Panc1 (cell line): ENCODE data around the gene ZNF185.

ENCODE experiments used
- CTCF ChIP-seq: fragments of 450-650 bp; IDR thresholded peaks from 2 replicates; pipeline ENCODE4 v1.5.1; 2017; ENCODE audit warnings: mild to moderate bottlenecking
- POLR2AphosphoS5 ChIP-seq: IDR thresholded peaks from 2 replicates; pipeline ENCODE4 v1.6.1; 2012; ENCODE audit warnings: mild to moderate bottlenecking, low read depth, low read length, moderate library complexity

- TF ChIP-seq POLR2AphosphoS5 = no peak
- no peak for TF ChIP-seq CTCF
Observed at GRCh38 chrX:152896450-152896849, 1.4 kb upstream of the ZNF185 start.
